C4-2B (cell line): ENCODE data around the gene LRP1B.

Experiments used
- CTCF ChIP-seq: fragments of 450-650 bp; conservative IDR thresholded peaks from 2 replicates; pipeline ENCODE4 v1.5.1; 2017; ENCODE audit warnings: mild to moderate bottlenecking
- ZFX ChIP-seq: fragments of 450-650 bp; IDR thresholded peaks from 2 replicates; pipeline ENCODE4 v1.6.1; 2017

GRCh38 chr2:140363131-140363530 lies 1767.7 kb downstream of the LRP1B start:
- no peak for TF ChIP-seq CTCF
- TF ChIP-seq ZFX = no peak
